GM12892 (cell line): ENCODE measurements around the gene POLD4.

Experiments used
- DNase-seq: peaks from one replicate; pipeline ENCODE4 v3.0.0; 2011; ENCODE audit not compliant: insufficient read length
- FAIRE-seq: peaks from 2 replicates; lab custom pipeline; 2011; peaks lifted over from hg19 to GRCh38; lab: Jason Lieb, UNC
- POLR2A ChIP-seq: IDR thresholded peaks from 2 replicates; pipeline ENCODE4 v1.6.1; 2011; ENCODE audit warnings: low read depth, low read length, control low read depth
- POLR2AphosphoS5 ChIP-seq: IDR thresholded peaks from 2 replicates; pipeline ENCODE4 v1.6.1; 2011; ENCODE audit warnings: low read depth, low read length, control low read depth
- TAF1 ChIP-seq: IDR thresholded peaks from 2 replicates; pipeline ENCODE4 v1.6.1; 2011; ENCODE audit warnings: low read depth, mild to moderate bottlenecking, control low read depth, low read length, borderline replicate concordance

POLD4 gene

DNA sequence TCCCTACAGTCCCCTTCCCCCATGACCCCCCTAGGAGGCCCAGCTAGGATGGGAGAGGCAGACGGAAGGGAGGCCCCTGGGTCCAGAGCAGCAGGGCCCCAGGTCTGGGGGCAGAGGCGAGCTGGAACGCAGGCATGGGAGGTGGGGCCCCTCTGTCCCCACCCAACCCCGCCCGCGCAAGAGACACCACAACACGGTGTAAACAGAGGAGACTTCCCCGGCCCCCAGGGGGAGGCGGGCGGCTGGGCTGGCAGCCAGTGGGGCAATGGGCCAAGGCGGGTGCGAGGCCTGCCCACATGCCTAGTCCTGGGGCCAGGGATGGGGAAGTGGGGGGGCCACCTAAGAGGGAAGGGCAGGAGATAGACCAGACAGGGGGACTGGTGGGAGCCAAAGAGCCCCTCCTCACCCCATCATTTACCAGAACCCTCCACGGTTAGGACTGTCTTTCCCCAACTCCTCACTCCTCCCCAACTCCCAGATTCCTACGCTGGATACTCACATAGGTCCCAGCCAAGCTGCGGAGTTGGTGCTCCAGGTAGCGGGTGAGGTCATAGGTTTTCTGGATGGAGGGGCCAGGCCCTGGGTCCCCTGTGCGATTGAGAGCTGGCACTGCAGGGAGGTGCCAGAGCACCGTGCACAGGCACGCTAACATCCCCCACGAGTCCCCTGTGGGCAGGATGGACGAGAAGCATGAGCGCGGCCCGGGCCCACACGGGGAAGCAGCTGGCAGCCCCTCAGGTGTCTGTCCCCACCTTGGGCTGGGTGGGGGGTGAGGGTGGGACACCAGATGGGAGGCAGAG, 13.8 kb upstream of the POLD4 start:
- no peak for DNase-seq
- FAIRE-seq, result no peak
- no peak for TF ChIP-seq POLR2AphosphoS5
- no peak for TF ChIP-seq POLR2A
- TF ChIP-seq TAF1, result no peak

DNA sequence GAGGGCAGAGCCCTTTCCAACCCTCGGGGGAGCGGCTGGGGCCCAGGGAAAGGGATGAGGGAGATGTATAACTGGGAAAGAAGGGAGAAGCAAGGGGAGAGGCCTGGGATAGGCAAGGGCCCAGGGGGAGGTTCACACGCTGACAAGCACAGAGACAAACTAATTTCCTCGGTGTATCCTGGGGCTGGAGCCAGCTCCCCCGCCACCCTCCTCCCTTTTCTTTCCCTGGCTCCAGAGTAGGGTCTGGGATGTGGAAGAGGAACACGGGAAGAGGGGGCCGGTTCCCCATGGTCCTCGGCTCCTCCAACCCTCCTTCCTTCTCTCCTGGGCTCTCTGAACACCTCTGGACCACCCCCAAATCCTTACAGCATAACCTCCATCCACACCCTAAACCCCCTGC, 13.2 kb upstream of the POLD4 start:
- no peak for FAIRE-seq
- TF ChIP-seq POLR2A, result no peak
- TF ChIP-seq POLR2AphosphoS5, result no peak
- TF ChIP-seq TAF1, result no peak
- DNase-seq, result no peak

DNA sequence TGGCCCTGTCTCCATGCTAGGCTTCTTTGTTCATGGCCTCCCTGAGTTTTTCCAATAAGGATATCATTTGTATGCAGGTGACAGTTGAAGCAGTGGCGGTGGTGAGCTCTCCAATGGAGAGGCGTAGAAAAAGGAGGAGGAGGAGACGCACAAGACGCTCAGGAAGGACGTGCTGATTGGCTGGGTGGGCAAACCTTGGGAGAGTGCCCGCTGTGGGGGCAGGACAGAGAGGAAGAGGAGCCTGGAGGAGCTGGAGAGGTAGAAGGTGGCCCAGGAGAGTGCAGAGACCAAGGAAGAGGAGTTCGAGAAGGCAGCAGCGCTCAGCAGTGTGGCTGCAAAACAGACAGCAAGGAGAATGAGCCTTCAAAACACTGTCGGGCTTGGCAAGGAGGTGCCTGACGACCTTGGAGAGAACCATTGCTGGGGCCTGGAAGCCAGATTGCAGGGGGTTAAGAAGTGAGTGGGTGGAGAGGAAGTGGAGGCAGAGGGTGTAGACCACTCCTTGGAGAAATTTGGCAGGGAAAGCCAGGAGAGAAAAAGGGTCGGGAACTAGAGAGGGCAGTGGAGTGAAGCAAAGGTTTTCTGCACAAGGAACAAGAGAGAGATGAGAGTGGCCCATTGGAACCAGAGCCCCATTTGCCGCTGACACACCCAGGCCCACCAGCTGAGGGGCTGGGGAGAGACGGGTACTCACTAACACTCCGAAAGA, 12.5 kb upstream of the POLD4 start:
- FAIRE-seq (no peak), DNase-seq (no peak)

DNA sequence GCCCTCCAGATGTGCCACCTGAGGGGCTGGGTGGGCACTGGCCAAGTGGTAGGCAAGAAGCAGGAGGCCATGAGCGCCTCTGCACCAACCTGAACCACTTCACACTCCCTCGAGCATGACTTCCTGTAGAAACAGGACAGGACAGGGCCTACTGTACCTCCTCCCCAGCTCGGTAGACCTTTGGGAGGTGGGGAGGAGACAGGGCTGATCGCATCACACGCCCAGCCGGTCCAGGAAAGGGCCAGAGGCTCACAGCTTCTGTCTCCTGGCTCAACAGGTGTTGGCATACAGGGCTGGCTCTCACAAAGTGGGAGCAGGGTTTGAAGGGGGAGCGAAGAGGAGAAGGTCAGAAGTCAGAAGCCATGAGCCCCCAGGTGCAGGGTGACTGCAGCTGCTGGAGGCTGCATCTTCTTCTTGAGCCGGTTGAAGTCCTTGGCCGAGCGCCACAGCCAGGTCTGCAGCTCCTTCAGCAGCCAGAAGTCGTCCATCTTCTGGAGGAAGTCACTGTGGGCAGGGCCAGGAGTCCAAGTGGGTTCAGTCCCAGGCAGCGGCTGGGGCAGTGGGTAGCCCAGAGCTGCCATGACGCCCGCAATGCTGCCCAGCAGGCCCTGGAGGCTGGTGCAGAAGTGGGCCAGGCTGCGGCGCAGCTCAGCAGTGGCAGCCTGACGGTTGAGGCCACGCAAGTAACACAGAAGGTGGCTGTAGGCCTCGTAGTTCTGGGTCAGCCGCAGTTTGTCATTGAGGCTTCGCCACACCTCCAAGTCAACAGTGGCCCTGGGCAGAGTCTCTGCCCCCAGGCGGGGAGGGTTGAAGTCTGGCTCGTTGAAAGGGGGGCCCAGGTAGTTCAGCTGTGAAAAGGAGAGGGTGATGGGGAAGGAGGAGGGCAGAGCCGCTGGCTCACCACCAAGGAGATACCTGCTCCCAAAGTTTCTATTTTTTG, 11.7 kb upstream of the POLD4 start:
- no peak for TF ChIP-seq TAF1
- TF ChIP-seq POLR2AphosphoS5, result no peak
- TF ChIP-seq POLR2A, result no peak
- FAIRE-seq (peak; percentile 76), DNase-seq (no peak)

More for the DNA sequence above, 12.5 kb upstream of the POLD4 start:
- TF ChIP-seq POLR2AphosphoS5 (no peak), TAF1 (no peak), POLR2A (no peak)

DNA sequence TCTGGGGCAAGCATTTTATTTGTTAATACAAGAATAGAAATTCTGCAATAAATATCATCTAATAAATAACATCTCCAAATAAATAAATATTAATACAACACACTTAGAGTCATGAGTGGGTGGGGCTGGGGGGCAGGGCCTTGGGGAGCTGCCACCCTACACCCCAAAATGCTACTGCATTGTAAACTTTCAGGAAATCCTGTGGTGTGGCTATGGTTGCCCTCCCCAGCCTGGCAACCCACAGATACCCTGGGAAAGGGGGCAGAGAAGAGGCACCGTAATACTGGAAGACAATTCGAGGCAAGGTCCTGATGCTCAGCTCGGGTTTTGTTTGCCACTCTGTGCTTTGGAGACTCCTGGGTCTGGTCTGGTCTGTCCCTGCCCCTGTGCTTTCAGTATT, 10.8 kb upstream of the POLD4 start:
- FAIRE-seq, result no peak
- no peak for DNase-seq
- TF ChIP-seq POLR2AphosphoS5, result no peak
- no peak for TF ChIP-seq TAF1
- no peak for TF ChIP-seq POLR2A

DNA sequence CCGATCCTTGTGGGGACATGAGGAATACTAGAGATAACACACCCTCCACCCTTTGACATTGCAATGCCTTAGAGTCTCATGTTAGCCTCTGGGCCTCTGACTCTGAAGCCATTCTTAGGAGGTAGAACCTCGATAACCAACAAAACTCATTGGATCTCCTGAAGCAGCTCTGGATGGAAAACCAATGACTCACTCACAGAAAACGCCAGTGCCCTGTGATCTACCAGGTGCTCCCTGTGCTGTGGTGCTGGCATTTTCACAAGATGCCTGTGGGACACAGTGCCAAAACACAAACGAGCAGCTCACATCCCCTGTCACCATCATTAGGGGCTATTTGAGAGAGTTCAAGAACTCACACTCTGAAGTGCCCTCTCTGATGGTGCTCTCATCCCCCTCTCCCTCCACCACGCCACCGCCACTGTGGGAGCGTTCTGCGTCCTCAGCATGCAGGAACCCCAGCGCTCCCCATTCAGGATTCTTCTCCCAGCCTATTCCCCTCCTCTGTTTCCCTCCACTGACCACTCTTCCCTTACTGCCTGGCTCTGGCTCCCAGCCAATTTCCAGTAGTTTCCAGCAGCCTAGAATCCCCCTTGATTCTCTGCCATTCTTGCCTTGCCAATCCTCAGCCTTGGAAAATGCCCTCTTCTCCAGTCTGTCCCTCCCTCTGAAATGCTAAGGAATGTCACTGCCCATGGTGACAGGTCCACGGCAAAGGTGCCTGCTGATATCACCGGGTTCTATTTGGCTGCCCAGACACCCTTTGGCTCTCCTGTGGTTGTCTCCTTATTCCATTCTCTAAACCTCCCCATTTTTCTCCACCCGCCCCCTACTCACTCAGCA, 4.7 kb upstream of the POLD4 start:
- DNase-seq (no peak), FAIRE-seq (no peak)
- TF ChIP-seq POLR2AphosphoS5 (no peak), POLR2A (no peak), TAF1 (no peak)

DNA sequence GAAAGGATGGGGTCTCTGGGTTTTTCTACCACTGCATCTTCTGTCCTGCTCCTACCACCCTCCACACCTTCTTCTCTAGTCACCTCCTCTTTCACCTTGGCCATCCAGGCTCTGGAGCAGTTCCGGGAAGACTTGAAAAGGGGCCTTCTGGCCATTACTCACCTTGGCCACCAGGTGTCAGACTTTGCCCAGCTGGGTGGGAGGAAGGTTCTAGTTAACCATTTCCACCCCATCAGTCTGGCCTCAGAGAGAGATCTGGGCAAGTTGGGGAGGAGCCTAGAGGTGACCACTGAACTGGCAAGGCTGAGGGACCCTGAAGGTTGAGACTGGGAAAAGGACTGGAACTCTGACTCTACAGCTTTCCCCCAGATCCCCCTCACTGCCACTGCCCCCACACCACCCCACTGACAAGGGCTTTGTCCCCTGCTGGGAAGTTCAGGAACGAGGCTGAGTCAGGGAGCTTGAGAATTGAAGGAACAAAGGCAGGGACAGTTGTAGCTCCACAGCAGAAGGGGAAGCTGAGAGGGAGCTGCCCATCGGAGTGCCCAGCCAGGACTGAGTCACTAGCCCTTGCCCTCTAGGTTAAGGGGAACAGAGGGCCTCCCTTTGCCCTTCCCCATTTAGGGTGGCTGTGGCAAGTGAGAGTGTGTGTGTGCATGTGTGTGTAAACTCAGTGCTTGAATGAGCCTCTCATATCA, 3.7 kb upstream of the POLD4 start:
- DNase-seq (peak; percentile 71), FAIRE-seq (peak; percentile 87)
- no peak for TF ChIP-seq TAF1
- no peak for TF ChIP-seq POLR2AphosphoS5
- TF ChIP-seq POLR2A, result no peak

DNA sequence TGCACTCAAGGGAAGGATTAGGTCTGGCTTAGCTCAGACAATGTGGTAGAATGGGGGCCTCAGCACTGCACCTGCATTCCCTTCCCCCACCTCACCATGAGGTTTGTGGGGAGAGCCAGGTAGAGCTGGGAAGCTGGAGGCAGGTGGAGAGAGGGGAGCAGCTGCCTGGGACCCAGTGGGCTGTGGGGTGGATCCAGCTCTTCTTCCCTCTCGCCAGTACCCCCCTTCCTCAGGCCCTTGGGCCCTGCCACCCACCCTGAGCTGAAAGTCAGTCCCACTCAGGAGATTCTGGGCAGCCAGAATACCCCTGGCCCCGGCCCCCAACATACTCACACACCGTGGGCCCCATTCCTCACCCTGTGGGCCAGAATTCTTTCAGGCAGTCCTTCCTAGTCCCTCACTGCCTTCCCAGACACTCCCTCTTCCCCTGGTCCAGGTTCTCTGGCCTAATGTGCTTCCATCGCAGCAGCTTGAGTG, 3.1 kb upstream of the POLD4 start:
- no peak for DNase-seq
- FAIRE-seq, result no peak
- no peak for TF ChIP-seq POLR2AphosphoS5
- no peak for TF ChIP-seq TAF1
- TF ChIP-seq POLR2A, result no peak

DNA sequence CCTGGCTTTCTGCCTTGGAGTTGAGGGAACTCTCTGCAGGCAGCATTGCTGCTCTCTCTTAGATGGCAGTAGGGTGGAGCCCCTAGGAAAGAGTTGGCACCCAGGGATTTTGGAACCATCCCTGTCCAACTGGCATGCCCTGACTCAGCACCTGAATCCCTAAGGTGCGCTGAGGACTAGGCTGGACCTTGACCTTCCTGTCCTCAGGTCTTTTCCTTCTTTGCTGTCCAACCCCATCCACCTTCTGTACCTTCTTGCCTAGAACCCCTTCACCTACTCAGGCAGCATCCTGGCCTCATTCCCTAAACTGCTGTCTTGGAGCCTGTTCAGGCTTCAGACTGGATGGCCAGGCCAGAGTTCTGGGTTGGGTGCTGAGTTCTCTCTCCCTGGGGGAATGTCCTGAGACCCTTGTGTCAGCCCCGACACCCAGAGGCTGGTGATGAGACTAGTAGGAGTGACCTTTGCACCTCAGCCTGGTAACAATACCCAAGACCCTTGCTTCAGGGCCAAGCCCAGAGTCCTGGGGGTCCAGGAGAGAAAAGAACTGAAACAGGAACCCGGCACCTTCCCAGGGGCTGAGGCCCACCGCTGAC, 2.5 kb upstream of the POLD4 start:
- TF ChIP-seq POLR2AphosphoS5 (no peak), POLR2A (no peak), TAF1 (no peak)
- FAIRE-seq (no peak), DNase-seq (no peak)
